GM10248 (cell line): Measurements from ENCODE around the gene RXRA.

Experiments used
- CTCF ChIA-PET: fragments of 300-600 bp; sonication (Branson Sonifier 250); formaldehyde crosslinking; extraction: SDS; loops from one replicate; lab custom pipeline; 2021; ENCODE audit warnings: antibody characterized with exemption; lab: Yijun Ruan, JAX
- POLR2A ChIA-PET: fragments of 350-650 bp; sonication (Branson Sonifier 250); formaldehyde crosslinking; extraction: SDS; loops from one replicate; lab custom pipeline; 2020; ENCODE audit warnings: antibody characterized with exemption; lab: Yijun Ruan, JAX
- DNase-seq: peaks from one replicate; pipeline ENCODE4 v3.0.0; 2012; ENCODE audit errors: extremely low spot score
- TF ChIP-seq, protein P1 (sequence below): IDR thresholded peaks from 2 replicates; pipeline ENCODE4 v1.5.1; 2012; ENCODE audit warnings: mild to moderate bottlenecking, low read depth; ENCODE audit errors: extremely low read depth, missing control alignments, control extremely low read depth

The RXRA gene

DNA sequence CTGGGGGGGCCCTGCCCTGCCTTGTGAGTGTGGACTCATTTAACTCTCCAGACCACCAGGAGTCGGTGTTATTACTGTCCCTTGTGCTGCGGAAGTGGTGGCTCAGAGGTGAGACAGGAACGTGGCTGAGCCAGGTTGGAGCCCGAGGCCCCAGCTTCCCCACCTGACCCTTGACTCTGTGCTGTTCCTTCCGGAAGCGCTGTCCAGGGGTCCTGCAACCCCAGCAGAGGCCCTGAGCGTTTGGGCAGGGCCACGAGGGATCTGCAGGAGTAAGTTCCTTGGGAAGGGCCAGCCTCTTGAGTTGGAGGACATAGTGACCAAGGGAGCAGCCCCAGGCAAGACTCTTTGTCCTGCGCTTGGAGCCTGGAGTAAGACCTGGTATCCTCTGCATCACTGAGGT lies 99.6 kb downstream of the RXRA start:
- POLR2A ChIA-PET: no interaction called here
- no peak for DNase-seq
- TF ChIP-seq, protein P1, sequence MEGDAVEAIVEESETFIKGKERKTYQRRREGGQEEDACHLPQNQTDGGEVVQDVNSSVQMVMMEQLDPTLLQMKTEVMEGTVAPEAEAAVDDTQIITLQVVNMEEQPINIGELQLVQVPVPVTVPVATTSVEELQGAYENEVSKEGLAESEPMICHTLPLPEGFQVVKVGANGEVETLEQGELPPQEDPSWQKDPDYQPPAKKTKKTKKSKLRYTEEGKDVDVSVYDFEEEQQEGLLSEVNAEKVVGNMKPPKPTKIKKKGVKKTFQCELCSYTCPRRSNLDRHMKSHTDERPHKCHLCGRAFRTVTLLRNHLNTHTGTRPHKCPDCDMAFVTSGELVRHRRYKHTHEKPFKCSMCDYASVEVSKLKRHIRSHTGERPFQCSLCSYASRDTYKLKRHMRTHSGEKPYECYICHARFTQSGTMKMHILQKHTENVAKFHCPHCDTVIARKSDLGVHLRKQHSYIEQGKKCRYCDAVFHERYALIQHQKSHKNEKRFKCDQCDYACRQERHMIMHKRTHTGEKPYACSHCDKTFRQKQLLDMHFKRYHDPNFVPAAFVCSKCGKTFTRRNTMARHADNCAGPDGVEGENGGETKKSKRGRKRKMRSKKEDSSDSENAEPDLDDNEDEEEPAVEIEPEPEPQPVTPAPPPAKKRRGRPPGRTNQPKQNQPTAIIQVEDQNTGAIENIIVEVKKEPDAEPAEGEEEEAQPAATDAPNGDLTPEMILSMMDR: no peak
- CTCF ChIA-PET: no interaction called here

DNA sequence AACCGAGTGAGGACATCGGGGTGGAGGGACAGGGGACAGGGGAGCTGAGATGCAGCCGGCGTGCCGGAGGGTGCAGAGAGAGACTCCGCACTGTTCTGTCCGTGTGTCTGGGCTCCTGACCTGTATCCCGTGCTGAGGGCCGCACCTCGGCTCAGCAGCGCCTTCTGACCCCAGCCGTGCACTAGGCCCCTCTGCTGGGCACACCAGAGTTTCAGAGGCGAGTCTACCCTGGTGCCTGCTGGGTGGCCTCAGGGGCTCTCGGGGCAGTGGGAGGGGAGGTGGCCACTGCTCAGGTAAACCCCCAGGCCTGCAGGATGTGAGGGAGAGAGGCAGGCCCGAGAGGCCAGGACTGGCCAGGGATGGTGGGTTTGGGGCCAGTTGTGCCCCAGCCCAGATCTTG lies 100.2 kb downstream of the RXRA start:
- no peak for DNase-seq
- TF ChIP-seq, protein P1: no peak
- ChIA-PET CTCF (no interaction called here), POLR2A (no interaction called here)

DNA sequence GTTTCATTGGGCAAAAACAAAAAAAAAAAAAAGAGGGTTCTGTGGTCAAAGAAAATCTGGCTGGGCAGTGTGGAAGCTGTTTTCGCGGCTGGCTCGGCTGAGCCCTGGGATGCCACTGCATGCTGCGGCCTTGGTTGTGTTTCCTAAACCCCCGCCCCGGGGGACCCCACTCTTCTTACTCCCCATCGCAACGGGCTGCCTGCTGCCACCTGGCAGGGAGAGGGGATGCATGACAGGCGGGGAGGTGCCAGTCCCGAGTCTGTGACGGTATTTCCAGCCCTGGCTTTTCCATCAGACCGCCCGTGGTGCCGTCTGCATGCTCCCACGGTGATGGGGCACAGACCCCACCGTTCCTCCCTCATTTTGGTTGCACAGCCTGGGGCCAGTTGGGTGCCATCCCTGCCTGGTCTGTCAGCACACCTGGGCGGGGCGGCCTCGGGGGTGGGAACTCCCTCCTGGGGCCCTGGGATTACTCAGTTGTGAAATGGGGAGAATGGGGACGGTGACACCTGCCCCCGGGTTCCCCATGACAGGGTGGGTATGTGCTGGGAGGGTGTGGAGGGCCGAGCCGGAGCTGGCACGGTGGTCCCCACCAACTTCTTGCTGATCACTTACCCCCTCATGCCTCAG lies 101.0 kb downstream of the RXRA start:
- DNase-seq: no peak
- TF ChIP-seq, protein P1: no peak
- ChIA-PET POLR2A (no interaction called here), CTCF (interaction anchor here (0.9 kb wide), 1 partner anchor 256 kb away, joined by 3 read pairs; no protein-coding TSS in a partner anchor)

DNA sequence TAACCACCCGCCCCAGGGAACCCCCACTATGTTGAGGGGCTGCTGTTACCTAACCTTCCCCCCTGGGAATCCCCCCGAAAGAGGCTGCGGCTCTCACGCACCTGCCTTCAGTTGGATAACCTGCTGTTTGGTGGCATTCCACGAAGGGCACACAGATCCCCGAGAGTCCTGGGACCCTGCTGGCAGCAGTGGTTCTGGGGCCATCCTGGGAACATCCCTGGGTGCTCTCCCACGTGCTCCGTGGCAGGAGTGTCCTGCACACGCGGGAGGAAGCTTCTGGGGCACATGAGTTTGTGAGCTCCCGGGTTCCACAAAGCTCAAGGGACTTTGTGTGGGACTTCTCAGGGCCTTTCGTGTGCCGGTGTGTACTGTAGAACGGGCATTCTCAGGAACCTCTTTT lies 102.3 kb downstream of the RXRA start:
- ChIA-PET POLR2A (no interaction called here), CTCF (interaction anchor here (1.2 to 6.0 kb wide), 3 partner anchors 14 to 258 kb away, joined by 4 to 34 read pairs (median 5); no protein-coding TSS in a partner anchor)
- TF ChIP-seq, protein P1: no peak
- no peak for DNase-seq

DNA sequence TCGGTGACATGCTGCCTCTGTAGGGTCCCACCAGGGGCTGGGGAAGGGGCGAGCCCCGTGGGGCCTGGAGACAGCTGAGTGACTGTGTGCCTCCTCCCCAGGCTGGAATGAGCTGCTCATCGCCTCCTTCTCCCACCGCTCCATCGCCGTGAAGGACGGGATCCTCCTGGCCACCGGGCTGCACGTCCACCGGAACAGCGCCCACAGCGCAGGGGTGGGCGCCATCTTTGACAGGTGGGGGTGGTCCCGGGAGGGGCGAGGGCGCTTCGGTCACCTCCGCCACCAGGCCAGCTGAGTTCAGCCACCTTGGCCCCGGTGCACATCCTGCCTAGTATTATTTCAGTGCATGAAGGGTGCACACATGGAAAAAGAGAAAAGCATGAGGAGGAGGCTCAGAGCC lies 102.8 kb downstream of the RXRA start:
- POLR2A ChIA-PET: no interaction called here
- TF ChIP-seq, protein P1: no peak
- DNase-seq: no peak
- CTCF ChIA-PET: interaction anchor here (1.2 to 6.0 kb wide), 3 partner anchors 14 to 259 kb away, joined by 4 to 34 read pairs (median 5); no protein-coding TSS in a partner anchor

DNA sequence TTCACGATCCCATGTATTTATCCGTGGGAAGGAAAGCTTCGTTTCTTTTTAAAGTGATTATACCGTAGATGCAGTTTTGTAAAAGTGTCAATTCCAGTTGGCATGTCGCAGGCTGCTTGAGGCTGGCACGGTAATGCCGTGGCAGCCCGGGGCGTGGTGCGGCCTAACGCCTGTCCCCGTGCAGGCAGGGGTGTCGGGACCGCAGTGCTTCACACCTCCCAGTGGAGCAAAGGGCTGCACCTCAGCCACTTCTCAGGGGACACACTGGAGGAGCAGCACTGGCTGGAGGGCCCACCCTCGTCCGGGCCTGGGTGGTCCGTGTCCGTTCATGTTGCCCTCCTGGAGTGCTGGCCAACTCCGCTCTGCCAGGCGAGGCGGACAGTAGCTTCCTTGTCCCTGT lies 103.2 kb downstream of the RXRA start:
- ChIA-PET CTCF (interaction anchor here (1.2 to 6.0 kb wide), 3 partner anchors 13 to 259 kb away, joined by 4 to 34 read pairs (median 5); no protein-coding TSS in a partner anchor), POLR2A (no interaction called here)
- DNase-seq: no peak
- TF ChIP-seq, protein P1: no peak
